GM11168 (cell line): ENCODE measurements around the gene FZD1.

Experiments used
- in situ Hi-C: fragments of 300-500 bp; cut with MboI; formaldehyde crosslinking; loops from one replicate; pipeline ENCODE4 v1.12.0; 2022; ENCODE audit warnings: low sequenced_read_pairs; ENCODE audit not compliant: unreplicated experiment

The FZD1 gene

DNA sequence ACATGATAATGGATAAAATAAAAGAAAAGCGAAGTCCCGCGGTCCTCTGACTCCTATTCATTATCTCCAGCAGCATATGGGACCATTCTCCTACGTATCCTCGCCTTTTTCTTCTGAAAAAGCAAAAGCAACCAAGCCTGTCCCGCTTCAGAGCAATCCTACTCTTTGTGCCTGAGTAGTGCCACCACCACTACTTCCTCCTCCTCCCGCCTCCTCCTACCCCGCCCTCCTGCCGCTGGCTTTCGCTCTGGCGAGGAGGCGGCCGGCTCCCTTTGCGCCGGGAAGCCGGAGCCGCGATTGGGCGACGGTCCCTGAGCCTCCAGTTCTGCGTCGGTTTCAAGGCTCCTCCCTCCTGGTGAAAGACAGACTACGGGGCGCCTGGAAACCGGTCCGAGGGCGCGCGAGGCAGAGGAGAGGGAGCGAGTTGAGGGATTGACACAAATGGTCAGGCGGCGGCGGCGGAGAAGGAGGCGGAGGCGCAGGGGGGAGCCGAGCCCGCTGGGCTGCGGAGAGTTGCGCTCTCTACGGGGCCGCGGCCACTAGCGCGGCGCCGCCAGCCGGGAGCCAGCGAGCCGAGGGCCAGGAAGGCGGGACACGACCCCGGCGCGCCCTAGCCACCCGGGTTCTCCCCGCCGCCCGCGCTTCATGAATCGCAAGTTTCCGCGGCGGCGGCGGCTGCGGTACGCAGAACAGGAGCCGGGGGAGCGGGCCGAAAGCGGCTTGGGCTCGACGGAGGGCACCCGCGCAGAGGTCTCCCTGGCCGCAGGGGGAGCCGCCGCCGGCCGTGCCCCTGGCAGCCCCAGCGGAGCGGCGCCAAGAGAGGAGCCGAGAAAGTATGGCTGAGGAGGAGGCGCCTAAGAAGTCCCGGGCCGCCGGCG, at the start of gene FZD1:
FZD1 (plus strand) TSS at position 388 of the 878 bp plus-strand sequence; CDS start at position 836, 448 bp downstream.
- in situ Hi-C loops: no loop called here

DNA sequence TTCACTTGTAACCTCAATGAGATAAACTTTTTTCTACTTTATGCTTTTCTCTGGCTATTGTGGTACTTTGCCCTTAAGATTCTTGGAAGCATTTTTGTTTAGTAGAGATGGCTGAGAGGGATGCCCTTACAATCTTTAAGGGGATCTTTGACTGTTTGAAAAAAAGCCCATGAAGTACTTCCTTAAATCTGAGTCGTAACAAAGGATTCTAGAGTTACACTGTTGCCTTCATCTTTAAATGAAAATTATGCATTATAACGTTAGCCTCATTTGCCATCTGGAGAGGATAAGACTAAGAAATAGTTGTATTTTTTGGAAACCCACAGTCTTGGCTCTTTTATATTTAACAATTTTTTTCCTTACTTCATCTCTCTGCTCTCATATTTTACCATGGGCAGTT, 37.8 kb upstream of the FZD1 start:
- in situ Hi-C loops: no loop called here

DNA sequence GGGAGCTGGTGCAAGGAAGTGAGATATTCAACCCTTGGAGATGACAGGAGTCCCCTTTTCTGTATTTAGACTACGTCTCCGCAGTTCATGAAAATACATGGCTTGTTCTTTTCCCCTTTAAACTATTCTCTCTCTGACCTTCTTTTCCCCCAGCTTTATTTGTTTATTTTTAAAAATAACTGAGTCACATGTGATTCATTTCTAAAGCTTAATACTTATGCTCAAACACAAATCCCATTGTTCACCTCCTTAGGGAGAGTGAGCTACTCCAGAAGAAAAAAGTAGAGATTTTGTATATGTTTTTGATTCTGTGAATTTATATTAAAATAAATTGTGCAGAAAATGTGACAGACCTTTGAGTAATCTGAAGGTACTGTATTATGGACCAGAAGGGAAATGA, 35.9 kb upstream of the FZD1 start:
- in situ Hi-C loops: no loop called here

DNA sequence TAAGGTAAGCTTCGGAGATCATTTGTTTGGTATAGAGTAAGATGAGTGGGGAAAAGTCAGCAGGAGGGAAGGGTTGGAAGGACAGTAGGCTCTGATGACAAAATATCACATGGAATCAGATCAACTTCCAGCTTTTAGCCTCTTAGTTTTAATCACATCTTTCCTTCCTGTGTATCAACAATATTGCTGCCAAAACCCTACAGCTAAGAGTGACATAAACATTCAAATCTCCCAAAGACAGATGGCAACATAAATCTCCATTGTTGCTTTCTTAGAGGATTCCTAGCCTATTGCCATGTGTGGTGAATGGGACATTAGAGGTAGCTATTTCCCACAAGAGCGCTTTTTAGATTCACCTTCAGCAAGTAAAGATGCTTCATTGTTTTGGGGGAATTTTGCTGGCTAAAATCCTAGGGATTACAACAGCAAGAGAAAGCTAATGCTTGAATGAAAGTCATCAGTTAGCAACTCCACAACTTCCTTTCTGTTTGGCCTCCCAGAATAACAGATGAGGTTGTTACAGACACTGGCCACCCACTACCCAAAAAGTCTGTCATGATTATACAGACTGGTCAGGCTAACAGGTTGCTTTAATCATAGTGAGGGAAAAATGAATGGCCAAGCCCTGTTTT, 35.2 kb upstream of the FZD1 start:
- in situ Hi-C loops: no loop called here

DNA sequence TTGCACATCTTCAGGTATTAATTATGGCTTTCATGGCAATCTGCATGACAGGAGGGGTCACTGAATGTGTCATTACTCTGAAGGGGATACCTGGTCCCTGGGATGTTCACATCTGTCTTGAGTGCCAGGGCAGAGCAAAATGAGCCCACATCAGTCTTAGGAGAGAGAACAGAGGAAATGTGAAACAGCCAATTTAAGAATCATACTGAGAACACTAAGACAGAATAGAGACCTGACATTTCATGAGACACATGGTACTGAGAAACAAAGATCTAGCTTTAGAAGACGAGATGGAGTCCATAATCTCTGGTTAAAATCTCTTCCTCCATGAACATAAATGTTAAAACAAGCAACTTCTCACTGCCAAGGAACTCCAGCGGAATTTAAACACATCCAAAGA, 34.1 kb upstream of the FZD1 start:
- in situ Hi-C loops: no loop called here

DNA sequence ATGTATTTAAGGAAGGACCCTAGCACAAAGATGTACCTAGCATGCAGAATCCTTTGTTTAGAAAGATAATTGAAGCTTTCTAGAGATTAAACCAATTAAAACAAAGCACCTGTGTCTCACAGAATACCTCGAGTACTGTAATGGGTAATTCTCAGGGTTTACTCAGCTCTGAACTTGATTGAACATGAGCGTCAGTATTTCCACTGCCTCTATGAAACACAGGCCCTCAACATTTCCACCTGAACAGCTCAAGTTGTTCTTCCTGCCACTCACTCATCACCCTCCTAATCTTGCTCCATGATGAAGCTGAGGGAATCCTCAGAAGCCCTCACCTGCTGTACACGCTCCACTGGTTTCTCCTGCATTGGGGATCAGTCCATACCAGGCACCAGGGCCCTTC, 33.7 kb upstream of the FZD1 start:
- in situ Hi-C loops: no loop called here

DNA sequence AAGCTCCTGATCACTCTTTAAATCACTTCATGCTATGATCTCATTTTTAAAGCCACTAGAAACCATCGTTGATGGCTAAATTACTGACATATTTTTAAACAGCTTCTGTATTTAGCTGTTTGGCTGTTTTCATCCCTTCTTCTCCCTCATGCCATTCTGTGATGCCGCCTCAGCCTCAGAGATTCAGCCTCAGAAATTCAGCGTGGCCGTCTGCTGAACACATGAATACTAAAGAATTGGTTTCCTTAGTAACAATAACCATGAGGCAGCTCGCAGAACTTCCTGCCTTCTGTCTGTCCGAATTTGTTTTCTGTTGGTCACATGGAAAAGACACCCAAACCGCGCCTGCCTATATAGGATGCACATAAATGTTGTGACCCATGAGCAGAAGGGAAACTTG, 31.0 kb upstream of the FZD1 start:
- in situ Hi-C loops: no loop called here

DNA sequence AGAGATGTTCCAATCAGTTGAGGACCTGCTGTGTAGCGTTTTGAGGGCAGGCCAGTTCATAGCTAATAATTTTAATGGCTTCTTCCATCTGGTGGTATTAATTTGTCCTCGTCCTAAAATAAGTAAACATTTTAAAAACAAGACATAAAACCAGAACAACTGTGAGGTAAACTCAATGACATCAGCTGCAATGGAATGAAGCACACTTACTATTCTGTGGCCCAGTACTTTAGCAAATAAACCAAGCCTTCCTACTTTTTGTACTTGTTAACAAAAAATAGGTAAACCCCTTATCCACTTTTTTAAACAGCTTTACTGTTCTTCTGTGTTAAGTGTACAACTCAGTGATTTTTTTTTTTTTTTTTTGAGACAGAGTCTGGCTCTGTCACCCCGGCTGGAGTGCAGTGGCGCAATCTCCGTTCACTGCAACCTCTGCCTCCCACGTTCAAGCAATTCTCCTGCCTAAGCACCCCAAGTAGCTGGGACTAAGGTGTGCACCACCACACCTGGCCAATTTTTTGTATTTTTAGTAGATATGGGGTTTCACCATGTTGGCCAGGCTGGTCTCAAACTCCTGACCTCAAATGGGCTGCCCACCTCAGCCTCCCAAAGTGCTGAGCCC, 28.9 kb upstream of the FZD1 start:
- in situ Hi-C loops: no loop called here

DNA sequence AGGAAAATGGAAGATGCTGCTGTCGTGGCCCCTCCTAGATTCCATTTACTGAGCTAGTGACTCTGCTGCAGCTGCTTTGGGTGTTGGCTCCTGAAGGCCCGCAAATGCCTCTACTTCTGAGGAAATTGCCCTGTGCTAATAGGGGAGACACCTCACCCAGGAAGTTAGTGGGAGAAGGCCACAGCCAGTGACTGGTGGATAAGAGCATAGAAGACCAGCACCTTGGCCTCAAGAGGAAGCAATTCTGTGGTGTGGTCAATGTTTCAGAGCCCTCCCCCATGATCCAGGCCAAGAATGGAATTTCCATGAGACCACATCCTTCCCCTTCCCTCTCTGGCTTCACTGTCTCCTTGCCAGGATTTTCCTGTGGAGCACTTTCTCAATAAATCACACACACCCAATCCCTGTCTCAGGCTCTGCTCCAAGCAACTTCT, 25.0 kb upstream of the FZD1 start:
- in situ Hi-C loops: no loop called here

DNA sequence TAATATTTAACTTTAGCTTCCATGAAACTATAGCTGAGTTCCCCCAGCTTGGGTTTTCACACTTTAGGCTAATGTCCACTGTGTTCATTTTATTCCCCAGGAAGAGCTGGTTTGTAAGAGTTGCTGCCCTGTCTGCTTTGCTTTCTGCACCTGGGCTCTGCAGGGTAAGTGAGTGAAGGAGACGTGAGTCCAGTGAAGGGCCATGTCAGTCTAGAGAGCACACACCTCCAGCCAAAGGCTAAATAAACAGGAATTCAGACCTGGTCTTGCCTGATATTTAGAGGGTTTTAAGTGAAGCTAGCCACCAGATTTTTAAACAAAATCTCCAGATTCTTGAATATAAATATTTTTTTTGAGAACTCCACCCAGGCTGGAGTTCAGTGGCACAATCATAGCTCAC, 24.5 kb upstream of the FZD1 start:
- in situ Hi-C loops: no loop called here

DNA sequence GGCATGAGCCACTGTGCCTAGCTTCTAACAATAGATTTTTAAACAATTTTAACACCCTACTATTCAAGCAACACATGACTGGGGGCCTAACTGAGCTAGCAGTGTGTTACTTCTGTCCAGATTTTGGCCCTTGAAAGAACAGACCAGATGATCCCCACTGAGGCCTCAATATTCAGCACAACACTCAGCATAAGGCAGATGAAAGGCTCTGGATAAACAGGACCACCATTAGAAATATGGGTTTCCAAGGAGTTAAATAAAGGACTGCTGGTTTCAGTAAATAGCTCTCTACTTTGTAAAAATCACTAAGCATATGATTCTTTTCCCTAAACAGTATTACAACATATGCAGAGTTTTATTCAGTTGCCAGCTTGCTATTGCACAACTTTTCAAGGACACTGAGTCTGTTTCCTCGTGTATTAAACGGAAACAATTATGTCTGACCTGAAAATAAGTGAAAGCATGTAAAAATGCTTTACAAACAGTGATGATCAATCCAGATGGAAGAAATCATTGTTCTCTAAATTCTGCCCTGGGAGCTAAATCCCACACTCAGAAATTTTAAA, 23.8 kb upstream of the FZD1 start:
- in situ Hi-C loops: no loop called here

DNA sequence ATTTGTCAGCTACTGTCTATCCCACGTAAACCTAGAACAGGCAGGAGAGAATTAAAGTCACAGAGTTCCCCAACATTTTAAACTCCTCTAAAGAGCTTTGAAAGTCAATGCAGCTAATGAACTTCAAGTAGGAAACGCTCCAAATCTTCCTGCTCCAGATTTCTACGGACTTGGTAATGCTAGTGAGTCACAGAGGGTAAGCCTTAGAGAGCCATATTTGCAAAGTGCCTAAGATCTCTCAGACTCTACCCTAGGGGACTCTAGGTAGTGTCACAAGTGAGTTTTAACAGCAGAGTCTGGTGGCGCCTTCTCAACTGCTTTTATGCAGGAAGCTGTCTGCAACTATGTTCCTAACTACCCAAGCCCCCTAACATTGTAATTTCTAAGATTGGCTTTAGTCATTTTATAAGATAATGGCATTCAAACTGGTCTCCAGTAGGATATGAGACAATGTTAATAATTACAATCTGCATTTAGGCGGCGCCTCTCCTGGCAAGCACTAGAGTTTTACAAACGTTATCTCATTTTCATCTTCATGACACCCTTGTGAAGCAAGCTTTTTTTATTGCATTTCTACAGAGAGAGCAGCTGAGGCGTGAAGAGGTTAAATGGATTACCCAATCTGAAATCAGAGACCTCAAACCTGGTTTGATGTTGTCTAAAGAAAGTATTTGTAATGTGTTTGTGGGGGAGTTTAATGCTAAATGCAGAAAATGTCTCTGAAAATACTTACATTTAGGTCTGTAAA, 22.0 kb upstream of the FZD1 start:
- in situ Hi-C loops: no loop called here

DNA sequence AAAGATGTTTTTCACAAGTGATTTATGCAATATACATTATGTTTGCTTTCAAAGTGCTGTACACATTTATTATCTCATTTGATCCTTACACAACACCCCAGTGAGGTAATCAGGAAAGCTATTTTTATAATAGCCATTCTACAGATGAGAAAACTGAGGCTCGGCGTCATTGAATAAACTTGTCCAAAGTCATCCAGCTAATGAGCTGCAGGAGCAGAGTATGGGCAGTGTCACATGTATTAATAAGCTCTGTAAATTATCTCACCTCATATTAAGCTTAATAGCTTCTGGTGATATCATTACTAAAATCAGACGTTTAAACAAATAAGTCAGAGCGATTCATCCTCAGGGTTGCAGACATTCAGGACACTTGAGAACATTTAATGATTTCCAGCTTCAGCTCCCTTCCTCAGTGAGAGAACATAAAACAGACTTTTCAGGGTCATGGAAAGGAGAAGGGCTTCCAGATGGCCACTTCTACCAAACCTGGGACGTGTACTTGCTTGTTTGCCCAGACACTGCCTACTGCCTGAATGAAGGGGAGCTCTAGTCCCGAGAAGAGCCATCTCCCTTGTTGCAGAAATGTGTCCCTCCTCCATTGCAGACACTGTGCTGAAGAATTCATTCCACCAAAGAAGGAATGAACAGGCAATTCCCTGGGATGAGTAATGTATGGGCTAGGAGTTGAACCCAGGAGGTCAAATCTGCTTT, 20.5 kb upstream of the FZD1 start:
- in situ Hi-C loops: no loop called here

DNA sequence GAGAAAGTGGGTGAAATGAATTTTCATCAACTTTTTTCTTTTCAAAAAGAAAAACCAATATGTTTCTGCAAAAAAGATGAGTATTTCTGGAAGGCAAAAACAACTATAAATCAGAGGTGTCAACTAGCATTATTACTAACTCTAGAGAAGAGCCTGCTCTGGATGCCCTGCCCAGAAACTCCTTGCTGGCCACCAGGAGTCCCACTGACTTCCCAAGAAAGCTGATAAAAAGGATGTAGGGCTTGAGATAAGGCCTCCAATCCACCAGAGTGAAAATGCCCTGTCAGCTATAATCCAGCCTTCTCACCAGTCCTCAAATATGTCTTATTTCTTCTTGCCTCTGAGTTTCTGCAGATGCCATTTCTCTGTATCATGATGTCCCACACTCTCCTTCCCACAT, 16.7 kb upstream of the FZD1 start:
- in situ Hi-C loops: no loop called here

DNA sequence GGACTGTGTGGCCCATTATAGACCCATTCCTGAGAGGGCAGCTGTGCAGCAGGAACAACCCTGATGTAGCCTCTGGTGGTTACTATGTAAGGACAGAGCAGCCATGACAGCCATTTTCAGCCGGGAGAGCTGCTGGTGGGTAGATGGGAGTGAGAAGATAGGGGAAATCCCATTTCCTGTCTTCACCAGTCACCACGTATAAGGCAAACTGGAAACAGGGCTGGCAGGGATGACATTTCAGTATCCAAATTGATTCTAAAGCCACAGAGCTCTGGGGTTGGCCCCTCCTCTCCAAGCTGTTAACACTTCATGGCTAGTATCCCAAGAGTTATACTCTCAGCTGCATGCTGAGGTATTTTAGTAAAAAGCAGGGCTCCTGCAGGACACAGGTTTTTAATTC, 15.2 kb upstream of the FZD1 start:
- in situ Hi-C loops: no loop called here

DNA sequence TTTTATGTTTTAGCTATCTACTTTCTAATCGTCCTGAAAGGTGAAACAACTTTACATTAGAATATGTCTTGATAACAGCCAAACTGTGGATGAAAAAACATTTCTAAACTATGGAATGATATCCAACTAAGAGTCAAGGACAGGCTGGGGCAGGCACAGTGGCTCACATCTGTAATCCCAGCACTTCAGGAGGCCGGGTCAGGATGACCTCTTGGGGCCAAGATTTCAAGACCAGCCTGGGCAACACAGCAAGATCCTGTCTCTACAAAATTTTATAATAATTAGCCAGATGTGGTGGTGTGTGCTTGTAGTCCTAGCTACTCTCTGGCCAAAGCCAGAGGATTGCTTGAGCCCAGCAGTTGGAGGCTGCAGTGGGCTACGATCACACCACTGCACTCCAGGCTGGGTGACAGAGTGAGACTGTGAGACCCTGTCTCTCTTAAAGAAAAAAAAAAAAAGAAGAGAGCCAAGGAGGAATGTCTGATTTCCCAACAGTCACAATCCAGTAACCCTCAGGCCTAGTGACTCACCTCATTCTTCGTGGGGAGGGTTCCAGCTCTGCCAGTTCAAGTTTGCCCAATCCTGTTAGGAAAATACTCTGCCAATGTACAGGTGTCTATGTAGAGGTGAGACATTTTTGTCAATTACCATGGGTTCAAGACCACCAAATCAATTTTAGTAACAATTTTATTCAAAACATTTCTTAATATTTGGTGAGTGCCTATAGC, 14.6 kb upstream of the FZD1 start:
- in situ Hi-C loops: no loop called here

DNA sequence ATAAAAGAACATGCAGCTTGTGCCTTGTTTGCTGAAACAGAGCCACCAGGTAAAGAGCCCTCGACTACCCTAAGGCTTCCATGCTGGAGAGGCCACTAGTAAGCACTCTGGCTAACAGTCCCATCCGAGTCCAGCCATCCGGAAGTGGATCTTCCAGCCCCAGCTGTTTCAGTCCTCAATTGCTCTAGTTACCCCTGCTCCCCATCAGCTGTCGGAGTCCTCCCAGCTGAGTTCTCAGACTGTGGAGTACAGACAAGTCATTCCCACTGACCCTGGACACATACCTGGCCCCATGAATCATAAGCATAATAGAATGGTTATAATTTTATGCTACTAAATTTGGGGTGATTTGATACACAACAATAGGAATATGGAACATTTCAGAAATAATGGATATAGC, 13.5 kb upstream of the FZD1 start:
- in situ Hi-C loops: no loop called here

DNA sequence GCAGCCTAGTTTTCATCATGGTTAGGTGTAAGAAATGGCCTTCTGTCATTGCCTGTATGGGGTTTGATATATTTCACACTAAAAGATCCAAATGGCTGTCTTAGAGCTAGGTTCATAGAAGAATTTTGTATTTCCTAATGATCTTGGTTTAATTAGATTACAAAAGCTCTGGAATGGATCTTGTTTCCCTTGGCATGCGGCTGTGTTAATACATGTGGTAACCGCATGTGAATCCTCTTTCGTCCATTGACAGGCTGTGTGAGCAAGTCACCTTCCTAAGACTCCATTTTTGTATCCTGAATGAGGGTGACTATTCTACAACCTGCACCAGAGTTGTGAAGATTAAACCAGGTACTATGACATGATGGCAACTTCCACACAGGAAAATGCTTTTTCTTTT, 12.4 kb upstream of the FZD1 start:
- in situ Hi-C loops: no loop called here

DNA sequence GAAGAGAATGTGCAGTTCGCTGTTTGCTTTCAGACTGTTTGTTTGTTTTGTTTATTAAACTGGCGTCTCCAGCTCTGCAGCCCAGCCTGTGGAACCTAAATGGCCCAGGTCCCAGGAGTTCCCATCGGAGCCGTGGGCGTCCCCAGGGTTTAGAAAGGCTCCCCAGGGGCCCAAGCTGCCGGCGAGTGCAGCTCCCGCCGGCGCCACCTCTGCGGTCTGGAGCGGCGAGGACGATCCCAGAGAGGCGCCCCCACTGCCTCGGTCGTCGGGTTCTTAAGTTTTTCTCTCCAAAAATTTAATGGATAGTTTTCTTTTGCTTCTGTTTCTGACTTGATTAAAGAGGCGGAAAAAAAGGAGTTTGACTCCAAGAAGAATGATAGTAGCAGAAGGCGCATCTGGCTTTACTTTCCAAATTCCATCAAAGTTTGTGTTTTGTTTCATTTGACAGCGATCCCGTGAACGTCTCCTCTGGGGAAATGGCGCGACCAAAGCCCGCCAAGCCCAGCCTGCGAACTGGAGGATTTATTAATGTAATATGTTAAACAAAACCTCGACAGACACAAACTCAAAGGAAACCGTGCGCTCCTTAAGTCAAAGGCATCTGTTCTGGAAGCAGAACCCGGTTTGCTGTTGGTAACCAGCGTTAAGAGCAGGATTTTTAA, 718 bp upstream of the FZD1 start:
- in situ Hi-C loops: no loop called here
